ENCODE data around the gene KIAA1217.
A peak's percentile ranks its signal among the peaks of the same experiment; 100 is the strongest.

Gene KIAA1217

DNA sequence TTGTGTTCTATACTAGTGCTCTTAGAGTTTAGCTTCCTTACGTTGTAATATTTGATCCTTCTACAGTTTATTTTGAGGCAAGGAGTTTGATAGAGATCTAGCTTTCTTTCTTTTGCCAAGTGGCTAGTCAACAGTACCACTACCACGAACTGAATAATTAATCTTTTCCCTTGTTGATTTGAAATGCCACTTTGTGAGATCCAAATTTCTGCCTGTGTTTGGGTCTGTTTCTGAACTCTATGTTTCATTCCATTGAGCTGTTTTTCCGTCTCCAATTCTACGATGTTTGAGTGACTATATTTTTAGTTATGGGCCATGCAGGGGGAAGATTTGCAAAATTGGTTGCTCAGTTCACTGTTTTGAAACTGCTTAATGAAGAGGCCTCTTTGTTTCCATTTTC lies 134.7 kb downstream of the KIAA1217 start:
- H3K4me3 ChIP-seq (ENCODE audit: control insufficient read depth, low read depth, low read length) = no peak overlapping the region
- DNase-seq (ENCODE audit: low read depth) = no peak
- TF ChIP-seq, protein P1, sequence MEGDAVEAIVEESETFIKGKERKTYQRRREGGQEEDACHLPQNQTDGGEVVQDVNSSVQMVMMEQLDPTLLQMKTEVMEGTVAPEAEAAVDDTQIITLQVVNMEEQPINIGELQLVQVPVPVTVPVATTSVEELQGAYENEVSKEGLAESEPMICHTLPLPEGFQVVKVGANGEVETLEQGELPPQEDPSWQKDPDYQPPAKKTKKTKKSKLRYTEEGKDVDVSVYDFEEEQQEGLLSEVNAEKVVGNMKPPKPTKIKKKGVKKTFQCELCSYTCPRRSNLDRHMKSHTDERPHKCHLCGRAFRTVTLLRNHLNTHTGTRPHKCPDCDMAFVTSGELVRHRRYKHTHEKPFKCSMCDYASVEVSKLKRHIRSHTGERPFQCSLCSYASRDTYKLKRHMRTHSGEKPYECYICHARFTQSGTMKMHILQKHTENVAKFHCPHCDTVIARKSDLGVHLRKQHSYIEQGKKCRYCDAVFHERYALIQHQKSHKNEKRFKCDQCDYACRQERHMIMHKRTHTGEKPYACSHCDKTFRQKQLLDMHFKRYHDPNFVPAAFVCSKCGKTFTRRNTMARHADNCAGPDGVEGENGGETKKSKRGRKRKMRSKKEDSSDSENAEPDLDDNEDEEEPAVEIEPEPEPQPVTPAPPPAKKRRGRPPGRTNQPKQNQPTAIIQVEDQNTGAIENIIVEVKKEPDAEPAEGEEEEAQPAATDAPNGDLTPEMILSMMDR (IDR thresholded peaks at IDR 0.05; ENCODE audit: control insufficient read depth, insufficient read depth, low read depth, low read length, missing control alignments) = no peak

DNA sequence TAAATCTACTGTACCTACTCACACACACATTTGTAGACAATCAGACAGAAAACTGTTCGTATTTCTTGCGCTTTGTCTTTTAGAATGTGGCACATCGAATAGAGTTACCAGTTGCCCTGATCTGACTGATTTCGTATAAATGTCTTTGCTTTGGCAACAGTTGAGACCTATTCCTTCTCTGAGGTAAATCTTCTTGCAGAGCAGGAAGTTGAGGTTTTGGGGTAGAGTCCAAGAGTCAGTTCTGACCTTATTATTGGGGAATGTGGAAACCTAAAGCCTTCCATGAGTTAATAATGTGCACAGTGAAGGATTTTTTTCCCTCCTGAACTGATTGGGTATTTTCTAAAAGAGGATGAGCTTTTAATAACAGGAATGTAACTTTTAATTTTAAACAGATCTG lies 135.3 kb downstream of the KIAA1217 start:
- no peak overlapping the region for H3K4me3 ChIP-seq (ENCODE audit: control insufficient read depth, low read depth, low read length)
- peak; percentile 92 for DNase-seq (ENCODE audit: low read depth)
- TF ChIP-seq, protein P1 (IDR thresholded peaks at IDR 0.05; ENCODE audit: control insufficient read depth, insufficient read depth, low read depth, low read length, missing control alignments) = no peak

GRCh38 chr10:24344695-24345463 lies 135.9 kb downstream of the KIAA1217 start:
- DNase-seq (ENCODE audit: low read depth) = no peak
- TF ChIP-seq, protein P1 (IDR thresholded peaks at IDR 0.05; ENCODE audit: control insufficient read depth, insufficient read depth, low read depth, low read length, missing control alignments) = no peak
- H3K4me3 ChIP-seq (ENCODE audit: control insufficient read depth, low read depth, low read length) = no peak overlapping the region

DNA sequence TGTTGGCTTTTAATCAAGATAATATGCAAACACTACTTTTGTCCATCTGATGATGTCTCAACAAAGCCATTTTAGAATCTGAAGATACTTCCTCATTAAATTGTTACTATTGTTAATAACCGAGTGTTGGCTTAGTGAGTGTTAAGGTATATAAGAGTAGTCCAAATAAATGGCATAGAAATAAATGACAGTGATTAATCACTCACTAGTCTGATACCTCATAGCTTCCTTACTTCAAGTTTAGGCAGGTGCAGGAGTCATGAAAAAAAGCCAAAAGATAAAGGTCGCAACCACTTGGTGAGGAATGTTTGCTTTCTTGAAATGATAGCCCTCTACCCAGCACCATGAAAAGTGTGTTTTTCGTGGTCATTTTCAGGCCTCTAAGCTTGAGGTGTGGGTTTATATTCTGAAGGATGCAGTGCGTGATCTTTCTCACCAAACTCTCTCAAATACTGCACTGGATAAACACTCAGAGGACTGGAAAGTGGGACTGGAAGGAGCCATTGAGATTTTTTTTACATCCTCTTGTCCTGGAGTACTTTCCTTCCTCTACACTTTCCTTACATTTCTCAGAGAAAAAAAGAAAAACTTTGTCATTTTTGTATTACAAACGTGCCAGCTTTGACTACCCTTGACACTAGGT lies 138.1 kb downstream of the KIAA1217 start:
- TF ChIP-seq, protein P1 (IDR thresholded peaks at IDR 0.05; ENCODE audit: control insufficient read depth, insufficient read depth, low read depth, low read length, missing control alignments) = no peak
- no peak for DNase-seq (ENCODE audit: low read depth)
- H3K4me3 ChIP-seq (ENCODE audit: control insufficient read depth, low read depth, low read length) = no peak overlapping the region

DNA sequence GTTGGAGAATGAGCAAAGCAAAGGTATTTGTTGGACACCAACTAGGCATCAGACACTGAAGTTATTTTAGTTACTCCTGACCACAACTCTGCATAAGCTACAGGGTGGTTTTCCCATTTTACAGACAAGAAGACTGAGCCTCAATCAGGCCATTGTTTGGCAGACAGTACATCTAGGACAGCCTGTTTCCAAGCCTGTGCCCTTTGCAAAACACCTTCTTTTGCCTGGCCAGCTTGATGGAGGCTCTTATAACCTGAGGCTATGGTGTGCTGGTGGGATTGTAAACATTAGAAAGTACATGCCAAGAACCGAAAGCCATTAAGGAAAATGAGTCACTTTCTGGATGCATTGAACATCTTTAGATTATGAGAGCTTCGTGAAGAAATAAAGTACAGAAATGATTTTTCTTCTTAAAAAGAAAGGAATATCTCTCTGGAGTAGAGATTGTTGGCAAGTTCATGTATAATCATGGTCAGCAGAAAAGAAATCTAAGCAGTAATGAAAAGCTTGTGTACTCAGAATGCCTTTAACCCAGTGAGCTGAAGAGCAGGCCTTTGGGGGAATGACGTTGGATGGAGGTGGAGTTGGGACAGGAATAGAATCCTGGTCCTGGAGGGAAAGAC lies 140.6 kb downstream of the KIAA1217 start:
- DNase-seq (ENCODE audit: low read depth) = peak; percentile 32

More for the DNA sequence above, 140.6 kb downstream of the KIAA1217 start:
- no peak overlapping the region for H3K4me3 ChIP-seq (ENCODE audit: control insufficient read depth, low read depth, low read length)
- TF ChIP-seq, protein P1 (IDR thresholded peaks at IDR 0.05; ENCODE audit: control insufficient read depth, insufficient read depth, low read depth, low read length, missing control alignments) = no peak
